Endothelial cell of umbilical vein (primary cell): Measurements from ENCODE around the gene CD99L2. TPM values are rescaled to one million over a fixed set of nuclear protein-coding genes. Genes with fewer than 3 reads are reported as not detected.

ENCODE experiments used
- BruUV-seq: library from RNA; stranded (reverse); fragments of 400-500 nt; replicated peaks from 2 replicates; lab custom pipeline; 2021; lab: Mats Ljungman, UMichigan
- CTCF ChIA-PET: fragments of 300-600, 350-600 bp; sonication (Branson Sonifier 250); formaldehyde crosslinking; loops from one replicate; lab custom pipeline; 2021; ENCODE audit warnings: antibody characterized with exemption, inconsistent platforms; lab: Charles Lee
- POLR2A ChIA-PET: fragments of 300-600, 350-600 bp; sonication (Branson Sonifier 250); formaldehyde crosslinking; loops from one replicate; lab custom pipeline; 2021; ENCODE audit warnings: antibody characterized with exemption, inconsistent platforms; lab: Charles Lee
- DNase-seq: peaks from one replicate; pipeline ENCODE4 v3.0.0-alpha.2; 2011; ENCODE audit warnings: low read depth, low spot score
- FAIRE-seq: peaks from 2 replicates; lab custom pipeline; 2011; peaks lifted over from hg19 to GRCh38; lab: Jason Lieb, UNC
- H2AFZ ChIP-seq: 2 replicates; pipeline ENCODE4 v1.6.0; 2012; ENCODE audit warnings: low read depth, low read length, control low read depth, inconsistent platforms
- H3K27ac ChIP-seq: 2 replicates; pipeline ENCODE4 v1.5.1; 2011; ENCODE audit warnings: low read depth, mild to moderate bottlenecking, control low read depth, low read length, moderate library complexity; ENCODE audit not compliant: insufficient read depth
- H3K27me3 ChIP-seq, 2 experiments: 2 replicates each; pipeline versions ENCODE4 v1.6.0 to v1.6.1; 2011; ENCODE audit warnings: low read length in 2 of 2, mixed read lengths in 1 of 2; ENCODE audit not compliant: control insufficient read depth in 2 of 2, insufficient read depth in 2 of 2
- H3K36me3 ChIP-seq, 2 experiments: 2 replicates in 1 of 2; 3 replicates in 1 of 2; pipeline ENCODE4 v1.5.1; 2011; ENCODE audit warnings: low read length in 2 of 2, mild to moderate bottlenecking in 1 of 2, moderate library complexity in 1 of 2; ENCODE audit not compliant: control insufficient read depth in 2 of 2, insufficient read depth in 2 of 2; ENCODE audit errors: extremely low read depth in 1 of 2
- H3K4me1 ChIP-seq: 3 replicates; pipeline ENCODE4 v1.5.1; 2011; ENCODE audit warnings: mild to moderate bottlenecking, low read length; ENCODE audit not compliant: control insufficient read depth, insufficient read depth; ENCODE audit errors: extremely low read depth
- H3K4me2 ChIP-seq: 2 replicates; pipeline ENCODE4 v1.6.1; 2011; ENCODE audit warnings: low read length, control low read depth, mixed read lengths; ENCODE audit not compliant: insufficient read depth
- H3K4me3 ChIP-seq, 3 experiments: fragments of 200-600 bp in 1 of 3; sonication (generic), shearing (Covaris generic) in 1 of 3; replicated peaks in 1 of 3; 2 replicates each; pipeline ENCODE4 v1.5.1; 2011 to 2016; ENCODE audit warnings: control low read depth in 3 of 3, low read length in 3 of 3, mild to moderate bottlenecking in 2 of 3, inconsistent platforms in 1 of 3, low read depth in 1 of 3, moderate library complexity in 1 of 3; ENCODE audit not compliant: insufficient read depth in 1 of 3
- H3K79me2 ChIP-seq: 2 replicates; pipeline ENCODE4 v1.6.0; 2012; ENCODE audit warnings: low read length, inconsistent platforms; ENCODE audit not compliant: control insufficient read depth, insufficient read depth
- H3K9ac ChIP-seq: replicated peaks from 2 replicates; pipeline ENCODE3; 2011; ENCODE audit warnings: low read length, control low read depth; ENCODE audit not compliant: insufficient read depth; ENCODE audit errors: extremely low read depth
- H3K9me1 ChIP-seq: replicated peaks from 3 replicates; pipeline ENCODE4 v1.6.0; 2011; ENCODE audit warnings: mild to moderate bottlenecking, low read length; ENCODE audit not compliant: control insufficient read depth, insufficient read depth; ENCODE audit errors: extremely low read depth
- H3K9me3 ChIP-seq: replicated peaks from 2 replicates; pipeline ENCODE4 v1.5.1; 2012; ENCODE audit warnings: low read length, inconsistent platforms; ENCODE audit not compliant: control insufficient read depth, insufficient read depth
- H4K20me1 ChIP-seq: replicated peaks from 2 replicates; pipeline ENCODE3; 2011; ENCODE audit warnings: mild to moderate bottlenecking, low read length; ENCODE audit not compliant: control insufficient read depth, insufficient read depth; ENCODE audit errors: extremely low read depth
- EZH2 ChIP-seq: IDR thresholded peaks from 2 replicates; pipeline ENCODE4 v1.6.1; 2012; ENCODE audit warnings: borderline replicate concordance, low read depth, mild to moderate bottlenecking, moderate library complexity, low read length, inconsistent platforms; ENCODE audit not compliant: severe bottlenecking
- FOS ChIP-seq: IDR thresholded peaks from 2 replicates; pipeline ENCODE4 v1.6.1; 2011; ENCODE audit warnings: mild to moderate bottlenecking, low read length, moderate library complexity, borderline replicate concordance; ENCODE audit not compliant: insufficient read depth
- GATA2 ChIP-seq: IDR thresholded peaks from 2 replicates; pipeline ENCODE4 v1.7.0; 2011; ENCODE audit warnings: low read depth, mild to moderate bottlenecking, moderate library complexity, mixed read lengths, low read length; ENCODE audit not compliant: insufficient read length, insufficient read depth
- JUN ChIP-seq: IDR thresholded peaks from 2 replicates; pipeline ENCODE4 v1.6.1; 2011; ENCODE audit warnings: borderline replicate concordance, low read depth; ENCODE audit not compliant: insufficient read length, insufficient read depth
- MYC ChIP-seq: IDR thresholded peaks from one replicate; pipeline ENCODE4 v1.6.1; 2011; ENCODE audit warnings: mild to moderate bottlenecking, low read depth, low read length
- POLR2A ChIP-seq: IDR thresholded peaks from 2 replicates; pipeline ENCODE4 v1.6.1; 2012; ENCODE audit warnings: low read depth, mild to moderate bottlenecking, control low read depth, low read length
- POLR2AphosphoS5 ChIP-seq: IDR thresholded peaks from 2 replicates; pipeline ENCODE4 v1.6.1; 2012; ENCODE audit warnings: low read depth, mild to moderate bottlenecking, control low read depth, low read length, moderate library complexity; ENCODE audit not compliant: insufficient read depth
- dilution Hi-C: fragments of 300-500 bp; cut with MboI; formaldehyde crosslinking; loops from one replicate; pipeline ENCODE4 v1.15.0; 2019; ENCODE audit warnings: low sequenced_read_pairs; ENCODE audit not compliant: extremely low pct_ligation_motif_present
- intact Hi-C: fragments of 100-400 bp; cut with micrococcal nuclease; formaldehyde crosslinking; loops from one replicate; pipeline ENCODE4 v1.10.0; 2022
- polyA plus RNA-seq, 4 experiments: library from polyadenylated mRNA; depleted of rRNA in 3 of 4; stranded (reverse) in 3 of 4; unstranded in 1 of 4; fragments of >200 nt; gene quantifications; 2 replicates each; pipeline versions ENCODE4 v1.2.1 to v1.2.3, GENCODE V29; 2011 to 2012; ENCODE audit warnings: missing spikeins in 1 of 4
- total RNA-seq: library from RNA; stranded (reverse); gene quantifications from 2 replicates; pipeline ENCODE4 v1.2.3, GENCODE V29; 2021
- TF ChIP-seq, protein P1 (sequence below): IDR thresholded peaks from 2 replicates; pipeline ENCODE4 v1.6.1; 2011; ENCODE audit not compliant: insufficient read depth, insufficient read length
- TF ChIP-seq, protein P2 (sequence below), 2 donors: IDR thresholded peaks; 1 replicate in 1 of 2; 2 replicates in 1 of 2; pipeline ENCODE4 v1.5.1; 2011; ENCODE audit warnings: low read length in 2 of 2, mild to moderate bottlenecking in 2 of 2, moderate library complexity in 2 of 2, control low read depth in 1 of 2, inconsistent platforms in 1 of 2, low read depth in 1 of 2; ENCODE audit not compliant: insufficient read depth in 1 of 2; ENCODE audit errors: extremely low read depth in 1 of 2

CD99L2 gene
- total and polyA plus RNA-seq, 2 donors (not counting 3 experiments of a cell fraction or from before 2014, with no cell fraction given) = 33.2 to 43.4 TPM

DNA sequence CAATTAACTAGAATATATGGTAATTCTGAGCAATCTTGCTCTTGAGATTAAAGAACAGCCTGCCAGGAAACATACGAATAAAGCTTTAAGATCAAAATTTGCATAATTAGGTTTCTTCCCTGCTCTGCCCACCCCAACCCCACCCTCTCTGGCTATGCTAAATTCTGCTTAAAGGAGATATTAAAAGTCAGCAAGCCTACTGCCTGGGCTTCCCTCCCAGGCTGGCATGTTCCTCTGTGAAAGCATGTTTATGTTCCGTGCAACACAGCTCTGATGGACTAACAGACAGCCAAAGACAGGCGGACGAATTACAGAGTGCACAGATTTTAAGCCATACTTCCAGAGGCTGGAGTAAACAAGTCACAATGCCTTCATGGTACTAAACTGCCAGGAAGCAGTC is 28.4 kb downstream of the CD99L2 start:
- no peaks in the 10 kb centered on the region for H3K36me3 ChIP-seq
- CTCF ChIA-PET = no interaction called here
- no peak for FAIRE-seq
- intact Hi-C loops (no loop called here), dilution Hi-C loops (no loop called here)
- no peaks in the 10 kb centered on the region for H3K9me3 ChIP-seq
- H3K4me1 ChIP-seq = peaks cover 2% of the 10 kb centered on the region
- no peaks in the 10 kb centered on the region for H4K20me1 ChIP-seq
- no peak overlapping the region for H2AFZ ChIP-seq
- no peak overlapping the region for H3K27ac ChIP-seq
- H3K27me3 ChIP-seq = no peaks in the 10 kb centered on the region
- H3K9ac ChIP-seq = no peak overlapping the region
- no peak overlapping the region for H3K4me2 ChIP-seq
- TF ChIP-seq MYC (no peak), POLR2A (no peak), EZH2 (no peak), FOS (no peak), POLR2AphosphoS5 (no peak), JUN (no peak), GATA2 (no peak)
- TF ChIP-seq, protein P1, sequence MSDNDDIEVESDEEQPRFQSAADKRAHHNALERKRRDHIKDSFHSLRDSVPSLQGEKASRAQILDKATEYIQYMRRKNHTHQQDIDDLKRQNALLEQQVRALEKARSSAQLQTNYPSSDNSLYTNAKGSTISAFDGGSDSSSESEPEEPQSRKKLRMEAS = no peak
- TF ChIP-seq, protein P2, sequence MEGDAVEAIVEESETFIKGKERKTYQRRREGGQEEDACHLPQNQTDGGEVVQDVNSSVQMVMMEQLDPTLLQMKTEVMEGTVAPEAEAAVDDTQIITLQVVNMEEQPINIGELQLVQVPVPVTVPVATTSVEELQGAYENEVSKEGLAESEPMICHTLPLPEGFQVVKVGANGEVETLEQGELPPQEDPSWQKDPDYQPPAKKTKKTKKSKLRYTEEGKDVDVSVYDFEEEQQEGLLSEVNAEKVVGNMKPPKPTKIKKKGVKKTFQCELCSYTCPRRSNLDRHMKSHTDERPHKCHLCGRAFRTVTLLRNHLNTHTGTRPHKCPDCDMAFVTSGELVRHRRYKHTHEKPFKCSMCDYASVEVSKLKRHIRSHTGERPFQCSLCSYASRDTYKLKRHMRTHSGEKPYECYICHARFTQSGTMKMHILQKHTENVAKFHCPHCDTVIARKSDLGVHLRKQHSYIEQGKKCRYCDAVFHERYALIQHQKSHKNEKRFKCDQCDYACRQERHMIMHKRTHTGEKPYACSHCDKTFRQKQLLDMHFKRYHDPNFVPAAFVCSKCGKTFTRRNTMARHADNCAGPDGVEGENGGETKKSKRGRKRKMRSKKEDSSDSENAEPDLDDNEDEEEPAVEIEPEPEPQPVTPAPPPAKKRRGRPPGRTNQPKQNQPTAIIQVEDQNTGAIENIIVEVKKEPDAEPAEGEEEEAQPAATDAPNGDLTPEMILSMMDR (IDR thresholded peaks at IDR 0.05; ENCODE audit: extremely low read depth in 1 of 2, insufficient read depth in 1 of 2, low read depth in 1 of 2, low read length in 2 of 2) = no peak
- no peaks in the 10 kb centered on the region for H3K9me1 ChIP-seq
- no peak overlapping the region for H3K4me3 ChIP-seq
- H3K79me2 ChIP-seq = no peaks in the 10 kb centered on the region
- POLR2A ChIA-PET = no interaction called here
- BruUV-seq = no TSS peak
- no peak for DNase-seq
